ENCODE results near the gene CNOT4. TPM values are rescaled to one million over a fixed set of nuclear protein-coding genes. Genes with fewer than 3 reads are reported as not detected.

Gene CNOT4
- total RNA-seq, 2 experiments from 2014 or later: 17.7 to 22.6 TPM

DNA sequence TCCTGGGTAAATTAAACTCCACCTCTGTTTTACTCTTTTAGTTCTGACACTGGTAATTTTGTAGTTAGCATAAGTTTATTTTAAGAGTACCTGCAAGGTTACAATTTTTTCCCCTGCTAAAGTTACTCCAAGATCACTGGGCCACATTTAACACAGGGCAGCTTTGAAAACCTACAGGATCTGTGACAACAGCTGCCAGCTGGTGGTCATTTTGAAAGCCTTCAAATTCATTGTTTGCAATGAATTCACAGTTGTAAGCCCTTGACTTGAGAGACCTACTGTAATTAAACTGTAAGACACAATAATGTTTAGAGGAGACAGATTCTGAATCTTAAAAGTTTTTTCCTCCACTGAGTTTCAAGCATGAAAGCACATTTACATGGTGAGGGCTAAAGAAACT is 129.6 kb downstream of the CNOT4 start:
- peaks cover 2% of the 10 kb centered on the region for H3K36me3 Mint-ChIP-seq (ENCODE audit: low read depth)
- intact Hi-C loops (cut with DNase I, micrococcal nuclease): no loop called here
- CTCF ChIA-PET: interaction anchor here (1.0 kb wide), 1 partner anchor 63 kb away, joined by 3 read pairs; no protein-coding TSS in a partner anchor
- no peak overlapping the region for H3K27ac Mint-ChIP-seq
- POLR2A ChIA-PET: no interaction called here
- H3K9me3 Mint-ChIP-seq (ENCODE audit: low read depth): no peaks in the 10 kb centered on the region
- no peak for DNase-seq
- no peaks in the 10 kb centered on the region for H3K27me3 Mint-ChIP-seq
- H3K4me3 Mint-ChIP-seq: no peak overlapping the region
- H3K4me1 Mint-ChIP-seq: peaks cover 5% of the 10 kb centered on the region
- no peak for ATAC-seq

DNA sequence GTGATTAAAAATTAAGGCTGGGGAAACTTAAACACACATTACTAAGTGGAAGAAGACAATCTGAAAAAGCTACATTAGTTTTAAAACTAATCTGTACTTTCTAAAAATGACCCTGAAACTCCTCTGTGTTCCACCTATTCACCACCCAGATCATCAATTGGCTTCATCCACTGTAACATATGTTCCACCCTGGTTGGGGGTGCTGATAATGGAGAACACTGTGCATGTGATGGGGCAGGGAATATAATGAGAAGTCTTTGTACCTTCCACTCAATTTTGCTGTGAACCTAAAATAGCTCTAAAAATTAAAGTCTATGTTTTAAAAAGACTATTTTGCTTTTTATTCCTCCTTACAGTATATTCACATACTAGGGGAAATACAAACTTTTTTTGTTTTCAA is 132.7 kb downstream of the CNOT4 start:
- no peak overlapping the region for H3K4me3 Mint-ChIP-seq
- ChIA-PET POLR2A (no interaction called here), CTCF (interaction anchor here (0.6 to 1.7 kb wide), 3 partner anchors 17 to 269 kb away, joined by 3 to 4 read pairs (median 3); no protein-coding TSS in a partner anchor)
- no peak for ATAC-seq
- intact Hi-C loops (cut with DNase I, micrococcal nuclease): no loop called here
- peaks cover 14% of the 10 kb centered on the region for H3K4me1 Mint-ChIP-seq
- no peak overlapping the region for H3K27ac Mint-ChIP-seq
- DNase-seq: no peak
- H3K27me3 Mint-ChIP-seq: no peaks in the 10 kb centered on the region
- H3K36me3 Mint-ChIP-seq (ENCODE audit: low read depth): peaks cover 6% of the 10 kb centered on the region
- H3K9me3 Mint-ChIP-seq (ENCODE audit: low read depth): no peaks in the 10 kb centered on the region

- peaks cover 6% of the 10 kb centered on the region for H3K36me3 Mint-ChIP-seq (ENCODE audit: low read depth)
- POLR2A ChIA-PET: no interaction called here
- no peak overlapping the region for H3K27ac Mint-ChIP-seq
- CTCF ChIA-PET: interaction anchor here (1.2 to 1.7 kb wide), 2 partner anchors 96 to 102 kb away, joined by 3 to 4 read pairs; no protein-coding TSS in a partner anchor
- intact Hi-C loops (cut with DNase I, micrococcal nuclease): no loop called here
- H3K4me1 Mint-ChIP-seq: peaks cover 14% of the 10 kb centered on the region
- no peak for DNase-seq
- no peaks in the 10 kb centered on the region for H3K9me3 Mint-ChIP-seq (ENCODE audit: low read depth)
- no peaks in the 10 kb centered on the region for H3K27me3 Mint-ChIP-seq
- H3K4me3 Mint-ChIP-seq: no peak overlapping the region
- ATAC-seq: no peak
Observed at GRCh38 chr7:135375908-135376699, 133.8 kb downstream of the CNOT4 start.

GRCh38 chr7:135374736-135375135 is 135.2 kb downstream of the CNOT4 start:
- H3K36me3 Mint-ChIP-seq (ENCODE audit: low read depth): peaks cover 8% of the 10 kb centered on the region
- H3K4me1 Mint-ChIP-seq: peaks cover 19% of the 10 kb centered on the region
- ChIA-PET POLR2A (no interaction called here), CTCF (no interaction called here)
- no peak overlapping the region for H3K4me3 Mint-ChIP-seq
- ATAC-seq (no peak), DNase-seq (no peak)
- no peak overlapping the region for H3K27ac Mint-ChIP-seq
- intact Hi-C loops (cut with DNase I, micrococcal nuclease): no loop called here
- no peaks in the 10 kb centered on the region for H3K9me3 Mint-ChIP-seq (ENCODE audit: low read depth)
- no peaks in the 10 kb centered on the region for H3K27me3 Mint-ChIP-seq

DNA sequence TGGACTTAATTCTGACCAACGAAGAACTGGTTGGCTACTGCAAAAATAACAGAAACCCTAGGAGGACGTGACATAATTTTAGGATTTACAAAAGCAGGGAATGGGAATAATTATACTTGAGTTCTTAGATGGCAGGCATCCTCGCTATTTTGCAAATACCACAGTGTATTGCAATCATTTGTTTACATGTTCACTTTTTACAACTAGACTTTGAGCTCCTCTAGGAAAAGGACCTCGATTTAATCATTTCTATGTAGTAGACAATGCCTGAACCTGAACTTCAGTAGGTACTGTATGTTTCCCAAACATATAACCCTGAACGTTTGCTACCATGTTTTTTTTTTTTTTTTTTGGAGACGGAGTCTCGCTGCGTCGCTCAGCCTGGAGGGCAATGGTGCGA is 137.7 kb downstream of the CNOT4 start:
- Mint-ChIP-seq H3K36me3 (ENCODE audit: low read depth) (peaks cover 15% of the 10 kb centered on the region), H3K4me1 (peaks cover 26% of the 10 kb centered on the region), H3K27ac (no peak overlapping the region), H3K4me3 (no peak overlapping the region), H3K9me3 (ENCODE audit: low read depth) (no peaks in the 10 kb centered on the region), H3K27me3 (no peaks in the 10 kb centered on the region)
- POLR2A ChIA-PET: no interaction called here
- CTCF ChIA-PET: interaction anchor here (1.0 kb wide), 1 partner anchor 53 kb away, joined by 3 read pairs; no protein-coding TSS in a partner anchor
- intact Hi-C loops (cut with DNase I, micrococcal nuclease): no loop called here
- DNase-seq (no peak), ATAC-seq (no peak)

- POLR2A ChIA-PET: no interaction called here
- DNase-seq: no peak
- Mint-ChIP-seq H3K4me3 (no peak overlapping the region), H3K36me3 (ENCODE audit: low read depth) (peaks cover 12% of the 10 kb centered on the region), H3K4me1 (peaks cover 21% of the 10 kb centered on the region), H3K9me3 (ENCODE audit: low read depth) (no peaks in the 10 kb centered on the region), H3K27me3 (no peaks in the 10 kb centered on the region), H3K27ac (no peak overlapping the region)
- CTCF ChIA-PET: no interaction called here
- intact Hi-C loops (cut with DNase I, micrococcal nuclease): no loop called here
- no peak for ATAC-seq
Observed at GRCh38 chr7:135370656-135371055, 139.2 kb downstream of the CNOT4 start.

DNA sequence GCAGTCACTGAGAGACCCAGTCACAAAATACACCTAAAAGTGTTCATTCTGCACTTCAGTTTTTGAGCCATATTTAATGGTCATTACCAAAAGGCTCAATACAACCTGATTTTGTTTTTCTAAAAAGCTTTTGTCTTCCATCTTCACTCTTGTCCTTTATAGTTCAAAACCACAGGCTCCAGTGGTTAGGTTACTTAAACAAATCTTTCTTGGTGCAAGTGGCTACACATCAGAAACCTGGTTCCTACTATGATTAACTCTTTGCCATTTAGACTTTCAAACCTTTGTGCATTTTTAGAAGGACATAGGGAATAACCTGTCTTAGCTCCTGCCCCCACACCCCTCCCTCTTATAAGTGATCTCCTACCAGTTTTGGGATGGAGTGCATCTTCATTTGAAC is 140.5 kb downstream of the CNOT4 start:
- no peak for ATAC-seq
- intact Hi-C loops (cut with DNase I, micrococcal nuclease): no loop called here

GRCh38 chr7:135368416-135369186 is 141.3 kb downstream of the CNOT4 start:
- no peak for ATAC-seq
- POLR2A ChIA-PET: no interaction called here
- H3K36me3 Mint-ChIP-seq (ENCODE audit: low read depth): peaks cover 13% of the 10 kb centered on the region
- no peak for DNase-seq
- no peak overlapping the region for H3K27ac Mint-ChIP-seq
- CTCF ChIA-PET: interaction anchor here (1.5 kb wide), 1 partner anchor 88 kb away, joined by 3 read pairs; no protein-coding TSS in a partner anchor
- peaks cover 14% of the 10 kb centered on the region for H3K4me1 Mint-ChIP-seq
- H3K4me3 Mint-ChIP-seq: no peak overlapping the region
- H3K9me3 Mint-ChIP-seq (ENCODE audit: low read depth): no peaks in the 10 kb centered on the region
- no peaks in the 10 kb centered on the region for H3K27me3 Mint-ChIP-seq
- intact Hi-C loops (cut with DNase I, micrococcal nuclease): no loop called here

More for the DNA sequence above, 140.5 kb downstream of the CNOT4 start:
- H3K4me1 Mint-ChIP-seq: peaks cover 18% of the 10 kb centered on the region
- no peak overlapping the region for H3K27ac Mint-ChIP-seq
- no peak overlapping the region for H3K4me3 Mint-ChIP-seq
- no peak for DNase-seq
- CTCF ChIA-PET: interaction anchor here (1.5 kb wide), 1 partner anchor 88 kb away, joined by 3 read pairs; no protein-coding TSS in a partner anchor
- POLR2A ChIA-PET: no interaction called here
- peaks cover 12% of the 10 kb centered on the region for H3K36me3 Mint-ChIP-seq (ENCODE audit: low read depth)
- no peaks in the 10 kb centered on the region for H3K9me3 Mint-ChIP-seq (ENCODE audit: low read depth)
- H3K27me3 Mint-ChIP-seq: no peaks in the 10 kb centered on the region

- ChIA-PET CTCF (interaction anchor here (0.7 to 1.2 kb wide), 2 partner anchors 86 to 1904 kb away, joined by 3 read pairs; no protein-coding TSS in a partner anchor), POLR2A (no interaction called here)
- Mint-ChIP-seq H3K9me3 (ENCODE audit: low read depth) (no peaks in the 10 kb centered on the region), H3K36me3 (ENCODE audit: low read depth) (peaks cover 26% of the 10 kb centered on the region), H3K4me3 (no peak overlapping the region), H3K27ac (no peak overlapping the region), H3K27me3 (no peaks in the 10 kb centered on the region), H3K4me1 (peaks cover 12% of the 10 kb centered on the region)
- intact Hi-C loops (cut with DNase I, micrococcal nuclease): no loop called here
- DNase-seq (no peak), ATAC-seq (no peak)
Observed at GRCh38 chr7:135366843-135367508, 142.9 kb downstream of the CNOT4 start.

GRCh38 chr7:135365721-135366120 is 144.2 kb downstream of the CNOT4 start:
- ChIA-PET CTCF (interaction anchor here (0.6 to 1.2 kb wide), 3 partner anchors 8 to 380 kb away, joined by 3 to 4 read pairs (median 3); no protein-coding TSS in a partner anchor), POLR2A (no interaction called here)
- H3K36me3 Mint-ChIP-seq (ENCODE audit: low read depth): peaks cover 29% of the 10 kb centered on the region
- H3K9me3 Mint-ChIP-seq (ENCODE audit: low read depth): no peaks in the 10 kb centered on the region
- no peak overlapping the region for H3K4me3 Mint-ChIP-seq
- H3K27ac Mint-ChIP-seq: no peak overlapping the region
- H3K27me3 Mint-ChIP-seq: no peaks in the 10 kb centered on the region
- ATAC-seq (no peak), DNase-seq (no peak)
- intact Hi-C loops (cut with DNase I, micrococcal nuclease): no loop called here
- H3K4me1 Mint-ChIP-seq: peaks cover 12% of the 10 kb centered on the region

DNA sequence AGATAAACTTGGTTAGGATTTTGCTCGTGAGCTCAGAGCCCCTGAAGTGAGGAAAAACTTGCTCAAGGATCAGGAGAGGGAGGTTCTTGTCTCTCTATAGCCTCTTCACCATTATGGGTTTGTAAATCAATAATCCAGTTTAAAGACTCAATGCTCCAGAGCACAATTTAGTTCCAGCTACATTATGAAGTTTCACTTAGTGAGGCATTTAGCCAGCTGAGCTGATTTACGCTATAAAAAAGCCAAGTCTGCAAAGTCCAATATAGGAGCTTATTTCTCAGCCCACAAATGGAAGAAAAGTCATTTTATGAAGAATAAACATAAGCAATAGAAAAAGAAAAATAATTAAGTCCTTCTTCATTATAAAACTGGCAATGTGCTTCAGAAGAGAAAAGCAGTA is 145.7 kb downstream of the CNOT4 start:
- ATAC-seq (no peak), DNase-seq (no peak)
- intact Hi-C loops (cut with DNase I, micrococcal nuclease): no loop called here
- no peaks in the 10 kb centered on the region for H3K9me3 Mint-ChIP-seq (ENCODE audit: low read depth)
- POLR2A ChIA-PET: interaction anchor here (0.7 kb wide), 1 partner anchor 113 kb away, joined by 3 read pairs; no protein-coding TSS in a partner anchor
- no peak overlapping the region for H3K4me3 Mint-ChIP-seq
- H3K27me3 Mint-ChIP-seq: no peaks in the 10 kb centered on the region
- no peak overlapping the region for H3K27ac Mint-ChIP-seq
- peaks cover 25% of the 10 kb centered on the region for H3K36me3 Mint-ChIP-seq (ENCODE audit: low read depth)
- peaks cover 3% of the 10 kb centered on the region for H3K4me1 Mint-ChIP-seq
- CTCF ChIA-PET: interaction anchor here (1.0 to 1.6 kb wide), 4 partner anchors 27 to 89 kb away, joined by 4 to 6 read pairs (median 4); no protein-coding TSS in a partner anchor
